ENCODE data around the gene ONECUT3.
"Not testable (repeated sequence)": the region's sequence is repeated elsewhere in the genome, so short reads cannot be mapped to it uniquely, and the experiment has no call there.

The ONECUT3 gene

GRCh38 chr19:1752757-1753728 is at the start of gene ONECUT3:
TSS of gene ONECUT3 (plus strand) at chr19:1753506. CDS start at chr19:1753663, 157 bp downstream.
- DNase-seq, result no peak

DNA sequence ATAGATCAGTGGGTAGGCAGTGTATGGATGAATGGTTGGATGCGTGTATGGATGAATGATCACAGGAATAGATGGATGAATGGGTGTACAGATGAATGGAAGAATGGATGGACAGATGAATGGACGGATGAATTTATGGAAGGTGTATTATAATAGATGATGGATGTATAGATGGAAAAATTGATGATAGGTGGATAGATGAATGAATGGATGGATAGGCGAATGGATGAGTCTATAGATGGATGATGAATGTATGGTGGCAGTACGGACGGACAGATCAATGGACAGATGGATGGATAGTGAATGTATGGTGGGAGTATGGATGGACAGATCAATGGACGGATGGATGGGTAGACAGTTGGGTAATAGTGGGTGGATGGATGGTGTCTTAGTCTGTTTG is 49.0 kb upstream of the ONECUT3 start:
- no peak for DNase-seq

DNA sequence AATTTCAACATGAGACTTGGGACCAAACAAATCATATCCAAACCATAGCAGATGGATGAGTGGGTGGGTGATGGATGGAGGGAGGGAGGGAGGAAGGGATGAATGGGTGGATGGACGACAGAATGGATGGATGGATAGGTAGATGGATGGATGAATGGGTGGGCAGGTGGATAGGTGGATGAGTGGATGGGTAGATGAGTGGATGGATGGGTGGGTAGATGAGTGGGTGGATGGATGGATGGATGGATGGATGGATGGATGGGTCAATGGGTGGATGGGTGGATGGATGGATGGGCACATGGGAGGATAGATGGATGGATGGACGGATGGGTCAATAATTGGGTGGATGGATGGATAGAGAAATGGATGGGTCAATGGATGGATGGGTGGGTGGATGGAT is 47.9 kb upstream of the ONECUT3 start:
- no peak for DNase-seq

- not testable (repeated sequence) for DNase-seq
Observed at GRCh38 chr19:1706646-1707045, 46.7 kb upstream of the ONECUT3 start.

GRCh38 chr19:1707240-1707639 is 46.1 kb upstream of the ONECUT3 start:
- no peak for DNase-seq

DNA sequence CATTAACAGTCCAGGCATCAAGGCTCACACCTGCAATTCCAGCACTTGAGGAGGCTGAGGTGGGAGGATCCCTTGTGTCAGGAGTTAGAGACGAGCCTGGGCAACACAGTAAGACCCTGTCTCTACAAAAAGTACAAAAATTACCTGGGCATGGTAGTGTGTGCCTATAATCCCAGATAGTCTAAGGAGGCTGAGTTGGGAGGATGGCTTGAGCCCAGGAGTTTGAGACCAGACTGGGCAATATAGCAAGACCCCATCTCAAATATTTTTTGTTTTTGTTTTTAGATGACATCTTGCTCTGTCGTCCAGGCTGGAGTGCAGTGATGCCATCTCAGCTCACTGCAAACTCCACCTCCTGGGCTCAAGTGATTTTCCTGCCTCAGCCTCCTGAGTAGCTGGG is 40.1 kb upstream of the ONECUT3 start:
- DNase-seq, result no peak

- DNase-seq, result no peak
Observed at GRCh38 chr19:1715540-1715939, 37.8 kb upstream of the ONECUT3 start.

DNA sequence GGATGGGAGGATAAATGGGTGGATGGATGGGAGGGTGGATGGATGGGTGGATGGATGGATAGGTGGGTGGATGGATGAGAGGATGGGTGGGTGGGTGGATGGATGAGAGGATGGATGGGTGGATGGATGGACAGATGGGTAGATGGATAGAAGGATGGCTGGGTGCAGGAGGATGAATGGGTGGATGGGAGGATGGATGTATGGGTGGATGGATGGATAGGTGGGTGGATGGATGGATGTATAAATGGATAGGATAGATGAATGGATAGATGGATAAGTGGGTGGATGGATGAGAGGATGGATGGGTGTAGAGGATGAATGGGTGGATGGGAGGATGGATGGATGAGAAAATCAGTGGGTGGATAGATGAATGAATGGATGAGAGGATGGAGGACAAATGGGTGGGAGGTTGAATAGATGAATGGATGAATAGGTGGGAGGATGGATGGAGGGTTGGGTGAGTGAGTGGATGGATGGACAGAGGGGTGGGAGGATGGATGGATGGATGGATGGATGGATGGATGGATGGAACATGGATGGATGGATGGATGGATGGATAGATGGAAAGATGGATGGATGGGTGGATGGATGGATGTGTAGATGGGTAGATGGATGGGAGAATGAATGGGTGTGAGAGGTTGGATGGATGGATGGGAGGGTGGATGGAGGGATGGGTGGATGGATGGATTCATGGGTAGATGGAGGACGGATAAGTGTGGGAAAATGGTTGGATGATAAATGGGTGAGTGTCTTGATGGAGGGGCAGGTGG is 35.9 kb upstream of the ONECUT3 start:
- no peak for DNase-seq

DNA sequence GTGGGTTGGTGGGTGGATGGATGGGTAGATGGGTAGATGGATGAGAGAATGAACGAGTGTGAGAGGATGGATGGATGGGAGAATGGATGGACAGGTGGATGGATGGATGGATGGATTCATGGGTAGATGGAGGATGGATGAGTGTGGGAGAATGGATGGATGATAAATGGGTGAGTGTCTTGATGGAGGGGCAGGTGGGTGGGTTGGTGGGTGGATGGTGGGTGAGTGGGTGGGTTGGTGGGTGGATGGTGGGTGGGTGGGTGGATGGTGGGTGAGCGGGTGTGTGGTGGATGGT is 35.4 kb upstream of the ONECUT3 start:
- DNase-seq, result no peak

GRCh38 chr19:1718420-1719291 is 34.6 kb upstream of the ONECUT3 start:
- no peak for DNase-seq

DNA sequence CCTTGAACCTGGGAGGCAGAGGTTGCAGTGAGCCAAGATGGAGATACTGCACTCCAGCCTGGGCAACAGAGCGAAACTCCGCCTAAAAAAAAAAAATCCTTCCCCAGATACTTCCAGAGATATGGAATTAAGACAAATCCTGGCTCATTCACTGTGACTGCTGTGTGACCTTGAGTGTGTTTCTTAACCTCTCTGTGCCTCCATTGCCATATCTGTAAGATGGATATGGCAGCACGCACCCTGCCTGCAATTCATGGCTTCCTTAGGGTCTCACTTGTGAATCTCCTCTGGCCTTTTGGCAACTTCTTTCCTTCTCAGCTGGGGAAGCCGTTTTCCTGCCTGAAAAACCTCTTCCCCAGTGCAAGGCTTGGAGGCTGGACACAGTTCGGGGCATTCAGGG is 33.8 kb upstream of the ONECUT3 start:
- DNase-seq, result no peak

GRCh38 chr19:1720237-1720636 is 33.1 kb upstream of the ONECUT3 start:
- no peak for DNase-seq

DNA sequence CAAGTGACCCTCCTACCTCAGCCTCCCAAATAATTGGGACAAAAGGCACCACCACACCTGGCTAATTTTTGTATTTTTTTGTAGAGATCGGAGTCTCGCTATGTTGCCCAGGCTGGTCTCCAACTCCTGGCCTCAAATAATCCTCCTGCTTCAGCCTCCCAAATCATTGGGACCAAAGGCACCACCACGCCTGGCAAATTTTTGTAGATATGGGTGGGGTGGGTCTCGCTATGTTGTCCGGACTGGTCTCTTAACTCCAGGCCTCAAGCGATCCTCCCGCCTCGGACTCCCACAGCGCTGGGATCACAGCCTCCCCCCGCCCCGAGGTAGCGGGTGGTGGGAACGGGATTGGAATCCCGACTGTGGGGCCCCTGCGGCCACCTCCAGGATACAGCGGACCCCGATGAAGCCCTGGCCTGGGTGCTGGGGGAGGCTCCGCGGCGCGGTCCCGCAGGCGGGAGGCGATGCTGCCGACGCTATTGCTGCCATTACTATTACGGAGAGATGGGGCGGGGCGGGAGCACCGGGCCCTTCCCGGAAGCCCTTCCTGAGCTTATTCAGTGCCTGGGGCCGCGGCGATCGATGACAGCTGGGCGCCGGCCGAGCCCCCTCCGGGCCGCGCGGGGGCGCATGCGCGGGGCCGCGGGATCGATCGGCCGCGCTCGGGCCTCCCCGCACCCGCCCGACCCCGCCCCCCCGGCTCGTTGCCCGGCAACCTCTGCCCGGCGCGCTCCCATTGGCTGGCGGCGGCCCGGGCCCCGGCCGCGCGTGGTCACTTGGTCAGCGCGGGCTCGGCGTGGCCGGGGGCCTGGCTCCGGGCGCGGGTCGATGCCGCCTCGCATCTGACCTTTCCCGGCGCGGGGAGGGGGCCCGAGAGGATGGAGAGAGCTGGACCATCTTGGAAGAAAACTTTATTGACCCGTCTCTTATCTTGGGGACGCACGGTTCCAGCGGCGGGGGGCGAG is 27.9 kb upstream of the ONECUT3 start:
- DNase-seq, result peak; percentile 70

GRCh38 chr19:1728816-1729567 is 24.3 kb upstream of the ONECUT3 start:
- DNase-seq, result no peak

DNA sequence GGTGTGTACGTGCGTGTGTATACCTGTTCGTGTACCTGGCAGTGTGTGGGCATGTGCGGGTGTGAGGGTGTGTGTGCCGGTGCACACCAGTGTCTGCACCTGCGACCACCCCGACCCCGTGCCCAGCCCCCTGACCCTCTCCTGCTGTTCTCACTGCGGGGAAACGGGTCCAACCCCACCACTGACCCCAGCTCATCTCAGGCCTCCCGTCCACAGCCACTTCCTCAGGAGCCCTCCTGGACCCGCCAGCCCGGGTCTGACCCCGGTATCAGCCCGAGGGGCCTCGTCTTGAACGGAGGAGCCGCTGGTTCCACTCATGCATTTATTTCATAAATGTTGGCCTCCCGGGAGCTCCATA is 23.8 kb upstream of the ONECUT3 start:
- DNase-seq, result no peak

GRCh38 chr19:1730157-1730556 is 23.1 kb upstream of the ONECUT3 start:
- no peak for DNase-seq

DNA sequence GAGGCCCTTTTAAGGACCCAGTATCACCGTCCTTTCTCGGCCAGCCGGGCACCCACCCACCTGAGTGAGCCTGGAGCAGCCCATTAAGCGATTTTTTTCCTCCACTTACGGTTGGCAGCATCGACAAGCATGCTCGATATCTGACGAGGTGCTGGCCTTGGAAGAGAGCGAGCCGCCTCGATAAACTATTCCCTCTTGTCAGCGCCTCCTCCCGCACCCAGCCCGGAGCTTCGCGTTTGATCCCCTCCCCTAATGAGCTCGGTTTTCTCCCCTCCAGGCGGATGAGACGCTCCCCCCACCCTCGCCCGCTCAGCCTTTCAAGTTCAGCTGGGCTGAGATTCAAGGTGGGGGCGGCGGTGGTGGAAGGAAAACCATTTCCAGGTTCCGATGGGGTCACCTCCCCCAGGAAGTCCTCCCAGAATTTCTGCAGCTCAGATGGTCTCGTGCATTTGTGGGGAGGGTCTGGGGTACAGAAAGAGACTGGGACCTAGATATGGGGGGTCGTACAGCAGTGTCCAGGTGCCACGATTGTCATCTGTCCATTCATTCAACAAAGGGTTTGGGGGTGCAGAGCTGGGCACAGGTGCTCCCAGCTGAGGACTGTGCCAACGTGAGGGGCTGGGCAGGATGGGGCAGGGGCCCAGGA is 18.9 kb upstream of the ONECUT3 start:
- DNase-seq, result no peak

- DNase-seq, result no peak
Observed at GRCh38 chr19:1736280-1736679, 17.0 kb upstream of the ONECUT3 start.

GRCh38 chr19:1736927-1737326 is 16.4 kb upstream of the ONECUT3 start:
- DNase-seq, result no peak

DNA sequence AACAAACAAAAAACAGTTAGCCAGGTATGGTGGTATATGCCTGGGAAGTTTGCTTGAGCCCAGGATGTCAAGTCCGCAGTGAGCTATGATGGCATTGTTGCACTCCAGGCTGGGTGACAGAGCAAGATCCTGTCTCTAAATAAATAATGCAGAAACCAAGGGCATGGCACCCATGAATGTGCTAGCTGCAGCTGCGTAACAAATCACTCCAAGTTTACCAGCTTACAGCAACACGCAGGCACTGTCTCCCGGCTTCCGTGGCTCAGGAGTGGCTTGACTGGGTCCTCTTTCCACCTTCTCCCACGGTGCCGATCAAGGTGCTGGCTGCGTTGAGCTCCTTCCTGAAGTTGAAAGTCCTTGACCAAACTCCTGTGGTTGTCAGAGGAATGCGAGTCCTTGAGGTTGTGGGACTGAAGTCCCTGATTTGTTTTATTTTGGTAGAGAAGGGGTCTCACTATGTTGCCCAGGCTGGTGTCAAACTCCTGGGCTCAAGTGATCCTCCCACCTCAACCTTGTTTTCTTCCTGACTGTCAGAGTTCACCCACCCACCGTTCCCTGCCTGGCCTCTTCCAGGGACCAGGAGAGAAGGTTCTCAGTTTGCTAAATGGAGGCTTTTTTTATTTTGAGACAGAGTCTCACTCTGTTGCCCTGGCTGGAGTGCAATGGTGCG is 13.2 kb upstream of the ONECUT3 start:
- DNase-seq, result no peak
